Calu3 (cell line): ENCODE measurements around the gene IRF2. TPM values are rescaled to one million over a fixed set of nuclear protein-coding genes. Genes with fewer than 3 reads are reported as not detected.

Experiments
- total RNA-seq: library from RNA; stranded (reverse); gene quantifications from 2 replicates; pipeline ENCODE4 v1.2.3, GENCODE V29; 2022

The IRF2 gene
- total RNA-seq, 1 experiment from 2014 or later = 27.3 TPM

Other genes with a start within 250 kb of the IRF2 start
- gene CASP3, start 174.9 kb upstream of the IRF2 start, total RNA-seq = 21.8 and 22.2 TPM in 2 replicates
- gene PRIMPOL, start 175.2 kb upstream of the IRF2 start, total RNA-seq = 12.7 and 16.0 TPM in 2 replicates